Upper lobe of right lung (tissue), 1 donor: ENCODE data around the gene DLG4. TPM values are rescaled to one million over a fixed set of nuclear protein-coding genes. Genes with fewer than 3 reads are reported as not detected.

Experiments
- ATAC-seq: fragments of 200-7000 bp; cut with Tn5 transposase; one replicate; pipeline ENCODE4 v1.9.1; 2020; ENCODE audit warnings: mild to moderate bottlenecking, moderate library complexity
- DNase-seq: peaks from one replicate; pipeline ENCODE4 v3.0.0-alpha.2; 2020
- H3K27ac ChIP-seq: fragments of 200-600 bp; one replicate; pipeline ENCODE4 v1.8.0; 2022
- H3K27me3 ChIP-seq: fragments of 200-600 bp; one replicate; pipeline ENCODE4 v1.8.0; 2022; ENCODE audit warnings: mild to moderate bottlenecking
- H3K36me3 ChIP-seq: fragments of 200-600 bp; one replicate; pipeline ENCODE4 v1.8.0; 2022
- H3K4me1 ChIP-seq: fragments of 200-600 bp; one replicate; pipeline ENCODE4 v1.8.0; 2022
- H3K4me3 ChIP-seq: fragments of 200-600 bp; one replicate; pipeline ENCODE4 v1.8.0; 2022; ENCODE audit warnings: mild to moderate bottlenecking
- H3K9me3 ChIP-seq: fragments of 200-600 bp; one replicate; pipeline ENCODE4 v1.8.0; 2022
- CTCF ChIP-seq: fragments of 200-600 bp; IDR thresholded peaks from one replicate; pipeline ENCODE4 v1.8.0; 2022; ENCODE audit warnings: antibody characterized with exemption
- intact Hi-C: fragments of 100-400 bp; cut with DNase I; formaldehyde crosslinking; loops from one replicate; pipeline ENCODE4 v1.11.0; 2022
- total RNA-seq: library from RNA; stranded (reverse); fragmentation: NEBNext Ultra II Directional; extraction: Animal tissue kit (Norgen Biotek cat#: 25700); gene quantifications from one replicate; pipeline ENCODE4 v1.2.1, GENCODE V29; 2021
- donor health status: DM: no; HTN: yes; CAD: no; lungs with severe emphysema.

DLG4 gene
- total RNA-seq, 1 donor from 2014 or later = 30.7 TPM

GRCh38 chr17:7208754-7209460 is 10.7 kb downstream of the DLG4 start:
- intact Hi-C loops = no loop called here
- Histone ChIP-seq H3K4me3 (no peak overlapping the region), H3K4me1 (peaks cover 8% of the 10 kb centered on the region), H3K36me3 (no peaks in the 10 kb centered on the region), H3K9me3 (no peaks in the 10 kb centered on the region), H3K27me3 (no peaks in the 10 kb centered on the region), H3K27ac (no peak overlapping the region)
- ATAC-seq (no peak), DNase-seq (no peak)
- no peak for TF ChIP-seq CTCF

- Histone ChIP-seq H3K27me3 (no peaks in the 10 kb centered on the region), H3K4me1 (peaks cover 8% of the 10 kb centered on the region), H3K9me3 (no peaks in the 10 kb centered on the region), H3K4me3 (no peak overlapping the region), H3K36me3 (peaks cover under 1% of the 10 kb centered on the region), H3K27ac (no peak overlapping the region)
- DNase-seq (no peak), ATAC-seq (no peak)
- intact Hi-C loops = no loop called here
- TF ChIP-seq CTCF = no peak
These were observed 11.5 kb downstream of the DLG4 start for GRCh38 chr17:7208027-7208571.

GRCh38 chr17:7207120-7208001 is 12.3 kb downstream of the DLG4 start:
- no peaks in the 10 kb centered on the region for H3K27me3 ChIP-seq
- no peak overlapping the region for H3K27ac ChIP-seq
- H3K4me3 ChIP-seq = no peak overlapping the region

GRCh38 chr17:7205561-7205960 is 14.1 kb downstream of the DLG4 start:
- no peak for DNase-seq
- ATAC-seq = no peak

More at GRCh38 chr17:7207120-7208001, 12.3 kb downstream of the DLG4 start:
- Histone ChIP-seq H3K9me3 (no peaks in the 10 kb centered on the region), H3K36me3 (peaks cover 8% of the 10 kb centered on the region), H3K4me1 (peaks cover 8% of the 10 kb centered on the region)
- intact Hi-C loops = no loop called here
- ATAC-seq (no peak), DNase-seq (no peak)
- no peak for TF ChIP-seq CTCF

More at GRCh38 chr17:7205561-7205960, 14.1 kb downstream of the DLG4 start:
- Histone ChIP-seq H3K27me3 (no peaks in the 10 kb centered on the region), H3K36me3 (peaks cover 13% of the 10 kb centered on the region), H3K4me1 (peaks cover 8% of the 10 kb centered on the region), H3K4me3 (peak overlapping the region; percentile 55), H3K27ac (peak overlapping the region; percentile 3), H3K9me3 (no peaks in the 10 kb centered on the region)
- intact Hi-C loops = no loop called here
- no peak for TF ChIP-seq CTCF
